Uterus (tissue), 2 donors: Measurements from ENCODE around the gene ITPR2.

Experiments used
- CTCF ChIP-seq, 4 experiments: fragments of 200-600 bp in 2 of 4; fragments of 450-650 bp in 2 of 4; sonication (generic) in 2 of 4; IDR thresholded peaks; one replicate each; pipeline ENCODE4 v1.5.1; 2016 to 2019; ENCODE audit warnings: antibody characterized with exemption in 4 of 4, mild to moderate bottlenecking in 2 of 4, moderate library complexity in 1 of 4
- POLR2A ChIP-seq, 2 donors: fragments of 450-650 bp; IDR thresholded peaks; one replicate each; pipeline ENCODE4 v1.6.1; 2016; ENCODE audit warnings: antibody characterized with exemption in 2 of 2, mild to moderate bottlenecking in 1 of 2, moderate library complexity in 1 of 2

GRCh38 chr12:26402648-26403047 lies 430.3 kb downstream of the ITPR2 start:
- TF ChIP-seq CTCF (IDR thresholded peaks at IDR 0.05) (peak in 1 of 4 experiments; percentile 11), POLR2A (IDR thresholded peaks at IDR 0.05) (no peak)
